Heart left ventricle (tissue), 16 donors: Measurements from ENCODE around the gene EID2B. TPM values are rescaled to one million over a fixed set of nuclear protein-coding genes. Genes with fewer than 3 reads are reported as not detected.

Experiments
- ATAC-seq, 4 donors: fragments of 200-7000 bp; cut with Tn5 transposase; one replicate each; pipeline ENCODE4 v1.9.1; 2020 to 2022; ENCODE audit warnings: moderate library complexity in 4 of 4, mild to moderate bottlenecking in 3 of 4, moderate number of reproducible peaks in 1 of 4
- DNase-seq, 5 donors: peaks; one replicate each; pipeline ENCODE4 v3.0.0-alpha.2; 2020
- H3K27ac ChIP-seq, 12 donors: fragments of 200-600 bp; sonication (generic) in 4 of 12; one replicate each; pipeline versions ENCODE4 v1.5.0 to v1.8.0; 2016 to 2022; ENCODE audit warnings: mild to moderate bottlenecking in 2 of 12
- H3K27me3 ChIP-seq, 9 donors: fragments of 200-600 bp; sonication (generic) in 2 of 9; one replicate each; pipeline versions ENCODE4 v1.5.1 to v1.8.0; 2016 to 2022; ENCODE audit warnings: mild to moderate bottlenecking in 3 of 9
- H3K36me3 ChIP-seq, 9 donors: fragments of 200-600 bp; sonication (generic) in 2 of 9; one replicate each; pipeline versions ENCODE4 v1.5.0 to v1.8.0; 2018 to 2022; ENCODE audit warnings: mild to moderate bottlenecking in 2 of 9
- H3K4me1 ChIP-seq, 12 donors: fragments of 200-600 bp; sonication (generic) in 4 of 12; one replicate each; pipeline versions ENCODE4 v1.5.0 to v1.8.0; 2016 to 2022; ENCODE audit warnings: mild to moderate bottlenecking in 3 of 12
- H3K4me3 ChIP-seq, 12 donors: fragments of 200-600 bp; sonication (generic) in 4 of 12; one replicate each; pipeline versions ENCODE4 v1.5.0 to v1.8.0; 2017 to 2022; ENCODE audit warnings: mild to moderate bottlenecking in 9 of 12, moderate library complexity in 4 of 12
- H3K9me3 ChIP-seq, 12 donors: fragments of 200-600 bp; sonication (generic) in 4 of 12; one replicate each; pipeline versions ENCODE4 v1.5.0 to v1.8.0; 2016 to 2022; ENCODE audit warnings: mild to moderate bottlenecking in 1 of 12
- CTCF ChIP-seq, 12 donors: fragments of 200-600 bp; sonication (generic) in 4 of 12; IDR thresholded peaks; one replicate each; pipeline versions ENCODE4 v1.5.0 to v1.8.0; 2018 to 2022; ENCODE audit warnings: antibody characterized with exemption in 12 of 12, mild to moderate bottlenecking in 5 of 12
- POLR2A ChIP-seq, 2 donors: fragments of 450-650 bp; IDR thresholded peaks; one replicate each; pipeline ENCODE4 v1.6.1; 2017; ENCODE audit warnings: antibody characterized with exemption in 2 of 2, mild to moderate bottlenecking in 2 of 2, moderate library complexity in 2 of 2
- WGBS, 4 donors: extraction: QIAGEN DNeasy Blood & Tissue Kit in 2 of 4; methylation state at CpG; one replicate each; pipeline versions ENCODE4 v1.1.5 to v1.1.7; 2013 to 2018; 5-methylcytosine and 5-hydroxymethylcytosine counted together
- intact Hi-C, 10 donors: fragments of 100-400 bp; cut with DNase I; formaldehyde crosslinking; loops; one replicate each; pipeline versions ENCODE4 v1.11.1 to v1.14.2; 2022
- polyA plus RNA-seq, 2 donors: library from polyadenylated mRNA; stranded (reverse); fragments of 200-250 nt; gene quantifications; one replicate each; pipeline ENCODE4 v1.2.3, GENCODE V29; 2013
- total RNA-seq, 9 donors: library from RNA; depleted of rRNA in 2 of 9; stranded (reverse); fragments of >200 nt in 2 of 9; fragmentation: NEBNext Ultra II Directional in 3 of 9; extraction: Animal tissue kit (Norgen Biotek cat#: 25700) in 3 of 9; gene quantifications; one replicate each; pipeline versions ENCODE4 v1.1.0 to v1.2.4, GENCODE V29; 2016 to 2023
- donor health status: ischemic (EF 13 %, LVEDD 7.1; RV severe dilation, severe dysfunction).
- donor health status: healthy with polysubstance abuse.
- donor health status: DM: no; HTN: yes; CAD: no.
- donor health status: DM: no; HTN: no; CAD: no.
- donor health status: ischemic (EF 25% LVEDD 6.9; RV normal size, moderate dysfunction).
- donor health status: ischemic (EF 25% LVEDD 5.7; RV mildly dilated, moderate dysfunction).
- donor health status: healthy.
- donor health status: DM: yes; HTN: yes; CAD: no.
- donor health status: ischemic (EF 35%, LVEDD 5.7; RV mildly dilated, moderate dysfunction).
- donor health status: nonischemic (EF 11% LVEDD 7.7; RV severe dilation, severe dysfunction).
- donor health status: DM: yes; HTN: yes; CAD: no.
- donor health status: PGD.
- donor health status: ischemic (EF 29% LVEDD 5.4; RV normal size, mild dysfunction).
- donor health status: nonischemic (EF 23%, LVEDD 6.1; RV moderate dilation, normal function).

Gene EID2B
- total and polyA plus RNA-seq, 11 donors: 1.1 to 5.1 (median 2.7) TPM

DNA sequence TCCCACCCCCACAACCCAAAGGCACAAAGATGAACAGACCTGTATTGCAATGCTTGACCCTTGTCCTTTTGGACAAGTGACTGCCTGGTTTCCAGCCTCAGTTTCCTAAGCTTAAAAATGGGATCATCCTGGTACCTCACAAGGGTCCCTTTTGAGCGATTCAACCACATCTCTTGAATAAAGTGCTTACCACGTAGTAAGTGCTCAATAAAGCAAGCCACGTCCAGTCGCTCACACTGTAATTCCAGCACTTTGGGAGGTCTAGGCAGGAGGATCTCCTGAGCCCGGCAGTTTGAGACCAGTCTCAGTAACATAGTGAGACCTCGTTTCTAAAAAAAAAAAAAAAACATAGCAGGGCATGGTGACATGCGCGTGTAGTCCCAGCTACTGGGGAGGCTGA is 32.7 kb downstream of the EID2B start:
- intact Hi-C loops: loop anchor here in 1 of 10 donors (5.0 kb wide), 1 partner anchor 32 kb away; the partner anchor contains the start of gene EID2B
- DNase-seq (no peak), ATAC-seq (no peak)
- TF ChIP-seq POLR2A (IDR thresholded peaks at IDR 0.05) (no peak), CTCF (IDR thresholded peaks at IDR 0.05) (no peak)
- Histone ChIP-seq H3K9me3 (no peaks in the 10 kb centered on the region), H3K4me1 (peaks cover 3 to 27% (median 15%) of the 10 kb centered on the region in 12 donors), H3K36me3 (no peaks in the 10 kb centered on the region), H3K27ac (no peak overlapping the region), H3K27me3 (peaks cover 33 to 85% (median 67%) of the 10 kb centered on the region in 9 donors), H3K4me3 (no peak overlapping the region)
- WGBS, 4 donors: 72 to 77% (median 75%) methylated on average over 8 of the region's 8 CpGs

GRCh38 chr19:39498798-39499642 is 33.6 kb downstream of the EID2B start, which contains the start of gene DLL3:
DLL3 (plus strand) TSS chr19:39498947; CDS start chr19:39498975, 28 bp downstream.
- Histone ChIP-seq H3K36me3 (no peaks in the 10 kb centered on the region), H3K27me3 (peaks cover 33 to 75% (median 59%) of the 10 kb centered on the region in 9 donors), H3K27ac (no peak within 1 kb of the TSS), H3K9me3 (no peaks in the 10 kb centered on the region), H3K4me3 (peak within 1 kb of the TSS in 4 of 12 donors; percentile 8 to 16 (median 12)), H3K4me1 (peaks cover 3 to 27% (median 15%) of the 10 kb centered on the region in 12 donors)
- 1 to 3% (median 2%) methylated on average over 25 to 60 of the region's 60 CpGs for WGBS, 4 donors
- no peak for DNase-seq
- intact Hi-C loops: loop anchor here in 1 of 10 donors (5.0 kb wide), 1 partner anchor 33 kb away; the partner anchor contains the start of gene EID2B
- no peak for TF ChIP-seq POLR2A (IDR thresholded peaks at IDR 0.05)
- no peak for TF ChIP-seq CTCF (IDR thresholded peaks at IDR 0.05)
- ATAC-seq: peak in 1 of 4 donors; percentile 9

- 1 to 2% (median 1%) methylated on average over 25 to 40 of the region's 40 CpGs for WGBS, 4 donors
- peaks cover 3 to 27% (median 15%) of the 10 kb centered on the region in 12 donors for H3K4me1 ChIP-seq
- H3K36me3 ChIP-seq: no peaks in the 10 kb centered on the region
- H3K27ac ChIP-seq: no peak overlapping the region
- DNase-seq (no peak), ATAC-seq (peak in 3 of 4 donors; percentile 29 to 69 (median 41))
- TF ChIP-seq CTCF (IDR thresholded peaks at IDR 0.05): peak in 9 of 12 donors; percentile 17 to 49 (median 35)
- TF ChIP-seq POLR2A (IDR thresholded peaks at IDR 0.05): no peak
- H3K4me3 ChIP-seq: peak overlapping the region in 4 of 12 donors; percentile 8 to 16 (median 12)
- H3K9me3 ChIP-seq: no peaks in the 10 kb centered on the region
- peaks cover 30 to 68% (median 52%) of the 10 kb centered on the region in 9 donors for H3K27me3 ChIP-seq
- intact Hi-C loops: loop anchor here in 1 of 10 donors (5.0 kb wide), 1 partner anchor 34 kb away; the partner anchor contains the start of gene EID2B
Observed at GRCh38 chr19:39497996-39498797, 34.5 kb downstream of the EID2B start.
